HG03342 (cell line): Measurements from ENCODE around the gene OSBPL10.
"Not testable (repeated sequence)": the region's sequence is repeated elsewhere in the genome, so short reads cannot be mapped to it uniquely, and the experiment has no call there.

Experiments used
- ATAC-seq: cut with Tn5 transposase; IDR thresholded peaks from one replicate; pipeline ENCODE4 v1.9.1; 2021; ENCODE audit warnings: mild to moderate bottlenecking, moderate library complexity; ENCODE audit not compliant: unreplicated experiment

The OSBPL10 gene

DNA sequence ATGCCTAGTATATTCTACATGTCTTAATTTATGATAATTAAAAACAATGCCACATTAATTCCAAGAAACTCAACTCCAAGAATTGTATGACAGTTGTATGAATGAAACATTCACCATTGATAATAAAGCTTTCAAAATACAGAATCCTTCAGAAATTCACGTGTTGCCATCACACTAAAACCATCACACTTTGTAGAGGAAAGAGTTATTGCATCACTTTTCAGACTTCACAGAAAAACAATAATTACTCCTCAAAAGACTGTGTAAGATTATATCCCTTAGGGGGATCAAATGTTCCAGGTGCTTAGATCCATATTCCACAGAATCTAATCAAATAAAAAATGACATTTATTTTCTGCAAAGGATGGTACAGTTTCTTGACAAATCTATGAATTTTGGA, 85.0 kb downstream of the OSBPL10 start:
- no peak for ATAC-seq

DNA sequence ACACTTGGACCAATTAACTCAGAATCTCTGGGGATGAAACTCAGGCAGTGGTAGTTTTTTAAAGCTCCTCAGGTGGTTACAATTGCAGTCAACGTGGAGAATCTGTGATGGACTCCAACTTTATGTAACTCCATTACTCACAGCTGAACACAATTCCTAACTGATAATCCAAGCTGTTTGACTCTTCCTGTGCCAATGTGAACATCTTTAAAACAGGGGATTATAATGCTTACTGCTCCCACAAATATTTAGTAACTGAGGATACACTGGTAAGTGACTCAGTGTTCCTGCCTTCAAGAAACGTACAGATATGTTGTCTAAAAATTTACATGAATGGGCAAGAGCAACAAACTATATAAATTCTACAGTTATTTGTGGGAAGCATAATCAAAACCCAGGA, 85.6 kb downstream of the OSBPL10 start:
- ATAC-seq, result no peak

DNA sequence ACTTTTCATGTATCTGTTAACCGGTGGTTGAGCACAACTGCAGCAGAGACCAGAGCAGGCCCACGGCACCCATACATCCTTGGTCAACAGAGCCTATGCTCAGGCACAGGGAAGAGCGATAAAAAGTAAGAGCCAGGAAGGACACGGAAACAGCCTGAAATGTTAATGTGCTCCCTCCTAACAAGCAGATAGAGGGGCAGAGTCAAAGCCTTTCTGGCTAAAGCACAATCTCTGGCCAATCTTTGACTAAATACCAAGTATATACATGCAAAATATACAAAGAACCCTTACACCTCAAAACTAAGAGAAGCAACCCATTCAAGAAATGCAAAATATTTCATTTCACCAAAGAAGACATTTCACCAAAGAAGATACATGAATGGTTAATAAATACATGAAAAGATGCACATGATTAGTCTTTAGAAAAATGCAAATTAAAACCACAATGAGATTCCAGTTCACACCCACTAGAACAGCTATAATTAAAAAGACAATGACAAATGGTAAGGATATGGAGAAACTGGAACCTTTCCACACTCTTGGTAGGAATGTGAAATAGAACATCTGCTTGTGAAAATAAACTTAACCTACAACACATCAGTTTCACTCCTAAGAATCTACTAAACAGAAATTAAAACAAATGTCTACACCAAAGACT, 88.0 kb downstream of the OSBPL10 start:
- ATAC-seq, result no peak

DNA sequence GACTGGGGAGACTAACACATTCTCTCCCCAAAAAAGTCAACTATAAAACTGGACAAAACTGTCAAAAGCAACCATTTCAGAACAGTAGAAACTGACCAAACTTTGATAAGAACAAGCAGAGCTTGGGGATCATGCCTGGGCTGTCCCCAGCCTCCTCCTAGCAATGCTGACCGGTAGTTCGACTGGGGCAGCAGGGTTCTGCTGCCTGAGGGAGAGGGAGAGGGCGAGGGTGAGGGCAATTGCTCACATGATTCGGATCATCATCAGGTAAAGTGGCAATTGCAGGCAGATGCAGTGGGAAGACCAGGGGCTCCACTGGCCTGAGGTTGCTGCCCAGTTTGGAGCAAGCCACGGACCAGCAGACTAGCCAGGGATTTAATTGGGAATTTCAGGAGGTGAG, 88.6 kb downstream of the OSBPL10 start:
- ATAC-seq, result no peak

DNA sequence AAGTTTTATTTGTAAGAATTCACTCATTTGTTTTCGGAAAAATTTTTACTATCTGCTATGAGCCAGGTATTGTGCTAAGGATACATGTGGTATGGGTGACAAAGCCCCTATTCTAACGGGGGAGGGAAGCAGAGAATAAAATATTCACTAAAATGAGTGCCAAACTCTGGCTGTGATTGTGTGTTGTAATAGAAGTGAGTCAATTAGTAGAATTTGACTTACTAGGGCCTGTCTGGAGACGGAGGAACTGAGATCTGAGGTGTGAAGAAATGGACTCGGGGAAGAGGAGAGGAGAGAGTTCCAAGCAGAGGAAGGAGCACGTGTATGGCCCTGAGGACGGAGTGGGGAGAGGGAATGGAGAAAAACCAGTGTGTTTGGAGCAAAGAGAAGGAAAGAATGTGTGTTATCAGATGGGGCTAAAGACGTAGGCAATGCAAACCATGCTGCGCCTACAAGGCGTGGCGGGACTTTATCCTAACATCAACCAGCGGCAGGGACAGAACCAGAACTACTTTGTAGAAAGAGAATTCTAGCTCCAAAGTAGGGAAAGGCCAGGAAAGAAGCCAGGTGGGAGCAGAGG, 89.1 kb downstream of the OSBPL10 start:
- ATAC-seq, result no peak

DNA sequence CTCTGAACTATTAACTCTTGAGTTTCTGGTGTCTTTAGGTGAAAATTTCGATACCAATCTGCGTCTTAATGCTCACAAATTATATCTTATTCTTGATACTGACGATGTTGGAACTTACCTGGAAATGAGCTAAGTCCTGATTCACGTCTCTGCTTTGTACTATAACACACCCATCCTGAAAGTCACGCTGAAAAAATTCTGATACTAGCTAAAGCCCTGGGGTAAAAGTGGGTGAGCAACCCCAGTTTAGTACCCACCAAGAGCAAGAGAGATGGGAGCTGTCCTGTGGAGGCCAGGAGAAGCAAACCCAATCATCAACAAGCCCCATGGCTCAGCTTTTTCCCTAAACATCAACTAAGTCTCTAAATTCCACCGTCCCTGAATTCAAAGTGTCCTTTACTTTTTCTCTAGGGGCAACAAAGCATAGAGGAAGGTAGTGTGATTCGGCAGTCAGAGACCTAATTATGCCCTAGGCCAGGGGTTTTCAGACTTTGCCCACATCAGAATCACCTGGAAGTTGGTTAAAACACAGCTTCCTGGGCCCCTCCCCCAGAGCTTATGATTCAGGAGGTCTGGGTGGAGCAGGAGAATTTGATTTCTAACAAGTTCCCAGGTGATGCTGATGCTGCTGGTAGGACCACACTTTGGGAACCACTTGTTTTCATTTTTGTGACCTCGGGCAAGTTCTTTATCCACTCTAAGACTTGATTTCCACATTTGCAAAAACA, 90.2 kb downstream of the OSBPL10 start:
- ATAC-seq, result no peak

DNA sequence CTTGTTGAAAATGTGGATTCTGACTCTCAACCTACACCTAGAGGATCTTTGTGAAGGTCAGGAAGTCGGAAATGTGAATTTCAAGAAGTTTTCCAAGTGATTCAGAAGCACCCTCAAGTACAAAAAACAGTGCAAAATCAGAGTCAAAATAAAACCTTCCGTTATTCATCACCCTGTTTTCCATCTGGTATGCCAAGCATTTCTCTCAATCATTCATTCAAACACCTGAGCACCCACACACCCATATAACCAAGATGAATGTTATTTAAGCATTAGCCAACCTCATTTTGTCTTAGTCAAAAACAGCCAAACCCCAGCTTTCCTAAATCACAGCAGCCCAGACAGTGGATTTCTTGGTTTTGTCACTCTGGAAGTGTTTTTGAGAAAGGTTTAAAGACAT, 91.1 kb downstream of the OSBPL10 start:
- ATAC-seq, result no peak

DNA sequence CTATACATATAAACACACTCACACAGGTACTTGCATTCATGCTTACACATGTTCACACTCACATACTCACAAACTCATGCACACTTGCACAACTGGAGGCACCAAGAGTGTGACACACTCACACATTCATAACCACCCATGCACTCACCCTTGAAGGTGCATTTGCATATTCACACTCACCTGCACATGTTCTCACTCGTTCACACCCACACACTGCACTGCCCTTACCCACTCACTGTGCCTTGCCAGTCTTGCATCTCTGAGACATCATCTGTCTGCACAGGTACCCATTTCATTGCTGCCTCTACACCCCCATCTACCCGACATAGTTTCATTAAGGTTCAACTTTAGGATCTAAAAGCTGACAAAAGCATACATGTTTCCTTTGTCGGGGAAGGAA, 95.8 kb downstream of the OSBPL10 start:
- ATAC-seq, result no peak

DNA sequence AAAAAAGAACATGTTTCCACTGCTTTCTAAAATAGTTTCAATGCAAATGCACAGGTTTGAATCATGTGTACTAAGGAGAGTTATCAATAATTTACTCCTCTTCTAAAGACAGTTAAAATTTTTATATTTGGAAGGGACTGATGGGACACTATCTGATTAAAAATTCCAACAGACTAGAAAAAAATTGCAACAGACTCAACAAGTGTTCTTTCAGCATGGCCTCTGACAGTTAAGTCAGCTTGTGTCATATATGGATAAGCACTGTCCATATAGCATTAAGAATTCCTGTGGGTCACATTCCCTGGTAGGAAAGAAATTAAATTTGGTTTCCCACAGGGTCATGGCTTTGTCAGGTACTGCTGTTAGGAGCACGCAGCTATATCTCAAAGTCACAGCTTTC, 96.8 kb downstream of the OSBPL10 start:
- ATAC-seq, result no peak

DNA sequence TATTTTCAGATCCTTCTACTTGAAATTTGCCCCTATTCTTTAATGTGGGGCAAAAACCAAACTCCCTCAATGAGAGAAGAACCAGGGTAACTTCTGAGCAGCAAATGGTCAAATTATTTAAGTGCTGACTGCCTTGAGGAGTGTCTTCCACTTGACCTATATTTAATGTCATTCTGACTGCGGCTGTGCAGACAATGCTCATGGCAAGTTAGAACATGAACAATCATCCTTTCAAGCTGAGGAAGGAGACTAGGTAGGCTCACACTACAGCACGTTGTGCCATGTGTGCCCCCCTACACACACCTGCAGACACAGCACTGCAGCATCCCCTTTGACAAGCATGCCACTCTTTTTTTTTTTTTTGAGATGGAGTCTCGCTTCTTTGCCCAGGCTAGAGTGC, 98.2 kb downstream of the OSBPL10 start:
- no peak for ATAC-seq

DNA sequence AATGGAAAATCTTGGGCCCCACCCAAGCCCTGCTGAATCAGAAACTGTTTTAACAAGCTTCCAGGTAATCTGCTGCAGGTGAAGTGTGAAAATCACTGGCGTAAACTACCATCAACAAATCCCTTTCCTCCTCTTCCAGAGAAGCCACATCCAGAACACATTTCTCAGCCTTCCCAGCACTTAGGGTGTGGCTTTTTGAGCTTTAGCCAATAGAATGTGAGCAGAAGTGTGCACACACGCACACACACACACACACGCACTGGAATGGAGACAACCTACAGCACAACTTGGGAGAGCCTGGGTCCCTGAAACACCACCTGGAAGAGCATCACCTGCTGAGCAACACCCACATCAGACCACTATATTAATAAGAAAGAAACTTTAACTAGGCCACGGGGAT, 98.6 kb downstream of the OSBPL10 start:
- no peak for ATAC-seq

DNA sequence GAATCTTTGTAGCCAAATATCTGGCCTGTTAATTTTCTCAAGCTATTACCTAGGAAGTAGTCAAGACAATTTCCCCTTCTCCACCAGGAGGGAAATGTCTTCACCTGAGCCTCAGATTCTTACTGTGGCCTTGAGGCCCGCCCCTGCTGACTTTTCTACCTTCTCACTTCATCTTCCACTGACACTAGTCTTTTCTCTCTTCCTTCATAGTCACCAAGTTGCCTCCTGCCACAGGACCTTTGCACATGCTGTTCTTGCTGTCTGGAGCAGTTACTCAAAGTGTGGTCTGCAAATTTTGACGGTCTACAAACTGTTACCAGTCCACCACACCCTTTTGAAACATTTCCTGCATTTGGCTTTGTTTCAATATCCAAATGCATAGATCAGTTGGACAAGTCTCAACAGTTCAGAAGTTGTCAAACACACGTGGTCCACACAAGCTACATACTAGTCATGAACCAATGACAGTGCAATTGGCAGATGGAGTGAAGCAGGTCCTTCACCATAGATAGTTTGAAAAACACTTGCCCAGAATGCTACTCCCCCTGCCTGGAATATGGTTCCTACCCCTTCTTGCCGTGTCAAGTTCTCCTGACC, 100.5 kb downstream of the OSBPL10 start:
- no peak for ATAC-seq

DNA sequence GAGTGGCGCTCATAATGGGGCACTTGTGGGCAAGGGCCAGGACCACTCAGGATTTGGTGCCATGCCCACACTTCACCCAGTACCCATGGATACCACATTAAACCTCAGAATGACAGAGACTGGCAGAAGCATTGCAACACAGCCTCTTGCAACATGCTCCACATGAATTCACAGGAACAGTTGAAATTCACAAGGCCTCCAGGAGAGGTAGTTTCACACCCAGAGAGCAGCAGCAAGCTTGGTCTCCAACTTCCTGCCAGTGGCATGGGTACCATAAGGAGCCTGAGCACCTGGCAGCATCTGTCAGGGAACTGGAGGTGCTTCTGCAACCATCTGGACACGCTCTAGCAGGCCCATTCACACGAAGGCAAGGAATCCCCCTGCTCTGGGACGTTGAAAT, 101.0 kb downstream of the OSBPL10 start:
- no peak for ATAC-seq

DNA sequence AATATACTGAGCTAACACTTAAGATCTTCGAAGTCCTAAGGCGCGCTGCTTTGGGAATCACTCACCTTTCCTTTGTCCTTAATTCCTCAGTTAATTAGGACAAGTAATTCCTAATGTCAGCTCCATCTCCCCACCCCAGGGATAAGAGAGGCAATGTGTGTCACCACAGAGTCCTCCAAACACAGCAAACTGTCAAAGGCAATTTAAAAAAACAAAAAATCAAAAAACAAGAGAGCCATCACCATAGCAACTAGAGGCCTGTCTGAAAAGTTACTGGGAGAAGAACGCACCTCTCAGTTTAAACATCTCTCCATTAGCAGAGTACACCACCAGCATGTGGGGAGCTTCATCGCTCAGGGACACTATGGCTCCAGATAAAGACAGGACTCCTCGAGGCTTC, 101.7 kb downstream of the OSBPL10 start:
- no peak for ATAC-seq

DNA sequence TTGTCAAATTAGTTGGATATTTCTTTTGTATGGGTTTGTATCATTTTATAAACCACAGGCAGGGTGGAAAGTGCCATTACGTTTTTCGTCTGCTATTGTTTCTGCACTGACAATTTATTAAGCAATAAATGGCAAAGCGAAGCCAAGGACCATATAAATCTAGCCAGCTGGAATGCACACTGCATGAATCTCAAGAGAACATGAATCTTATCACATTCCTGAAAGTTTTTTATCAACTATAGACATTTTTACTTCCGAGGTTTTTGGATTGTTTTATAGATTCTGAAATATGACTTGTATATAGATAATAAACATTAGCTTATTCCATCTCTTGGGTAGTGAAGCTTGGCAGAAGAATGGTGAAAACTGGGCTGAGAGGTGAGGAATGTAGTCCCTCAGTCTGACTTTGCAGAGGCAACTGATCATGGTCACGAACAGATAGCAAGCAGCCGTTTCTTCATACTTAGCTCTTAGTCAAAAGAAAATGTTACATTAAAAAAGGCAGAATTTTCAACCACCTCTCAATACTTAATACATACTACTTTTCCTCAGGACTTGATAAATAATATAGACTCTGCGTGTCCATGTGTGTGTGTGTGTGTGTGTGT, 102.7 kb downstream of the OSBPL10 start:
- no peak for ATAC-seq

DNA sequence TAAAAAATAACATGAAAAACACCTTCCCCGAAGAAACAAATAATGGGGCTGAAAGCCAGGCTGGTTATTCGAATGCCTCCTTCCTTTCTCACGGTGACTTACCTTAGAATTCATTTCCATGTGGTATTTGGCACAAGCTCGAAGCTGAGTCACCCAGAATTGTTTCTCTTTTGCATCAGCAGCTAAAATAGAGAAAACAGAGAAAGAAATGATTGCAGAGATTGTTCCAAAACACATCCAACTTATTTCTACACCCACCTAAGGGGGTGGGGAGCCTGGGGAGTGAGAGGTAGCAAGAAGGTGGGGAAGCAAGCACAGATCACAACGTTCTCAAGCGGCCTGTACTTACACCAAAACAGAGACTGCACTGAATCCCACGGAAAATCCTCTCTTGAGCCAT, 104.7 kb downstream of the OSBPL10 start:
- no peak for ATAC-seq

DNA sequence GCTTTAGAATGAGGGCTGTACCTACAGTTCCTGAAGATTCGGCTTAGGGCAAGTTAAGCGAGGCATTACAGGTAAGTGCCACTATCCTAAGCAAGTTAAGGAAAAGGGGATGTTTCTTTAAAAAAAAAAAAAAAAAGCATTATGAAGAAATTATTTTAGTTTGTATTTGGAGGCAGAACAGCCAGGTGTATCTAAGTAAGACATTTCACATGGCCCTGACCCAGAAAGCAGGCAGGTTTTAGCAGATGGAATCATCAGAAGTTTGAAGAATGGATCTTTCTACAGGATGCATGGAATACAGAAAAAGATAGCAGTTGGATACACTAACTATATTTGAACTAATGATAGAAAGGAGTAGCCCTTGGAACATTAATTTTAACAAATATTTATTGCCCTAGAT, 105.6 kb downstream of the OSBPL10 start:
- ATAC-seq, result no peak

DNA sequence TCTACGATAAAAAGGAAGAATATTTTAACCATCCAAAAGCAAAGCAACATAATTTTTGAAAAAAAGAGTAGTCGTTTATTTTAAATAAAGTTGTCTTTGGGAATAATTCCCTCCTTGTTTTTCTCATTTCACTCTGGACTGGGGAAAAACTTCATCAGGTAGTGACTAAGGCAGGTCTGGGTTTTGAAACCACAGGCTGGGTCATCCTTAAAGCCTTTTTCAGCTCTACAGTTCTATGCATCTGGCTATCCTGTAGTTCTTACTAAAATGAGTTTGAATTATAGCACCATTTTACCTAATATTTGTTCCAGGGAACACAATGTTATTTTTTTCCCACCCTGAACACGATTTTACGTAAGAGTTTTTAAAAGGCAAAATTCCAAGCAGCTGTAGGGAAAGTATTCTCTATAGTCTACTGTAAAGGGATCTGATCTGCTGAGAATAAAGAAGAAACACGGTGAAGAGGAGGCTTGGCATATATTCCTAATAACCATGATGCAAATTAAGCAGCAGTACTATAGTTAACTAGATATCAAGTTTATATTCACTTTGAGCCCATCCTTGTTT, 107.7 kb downstream of the OSBPL10 start:
- no peak for ATAC-seq

DNA sequence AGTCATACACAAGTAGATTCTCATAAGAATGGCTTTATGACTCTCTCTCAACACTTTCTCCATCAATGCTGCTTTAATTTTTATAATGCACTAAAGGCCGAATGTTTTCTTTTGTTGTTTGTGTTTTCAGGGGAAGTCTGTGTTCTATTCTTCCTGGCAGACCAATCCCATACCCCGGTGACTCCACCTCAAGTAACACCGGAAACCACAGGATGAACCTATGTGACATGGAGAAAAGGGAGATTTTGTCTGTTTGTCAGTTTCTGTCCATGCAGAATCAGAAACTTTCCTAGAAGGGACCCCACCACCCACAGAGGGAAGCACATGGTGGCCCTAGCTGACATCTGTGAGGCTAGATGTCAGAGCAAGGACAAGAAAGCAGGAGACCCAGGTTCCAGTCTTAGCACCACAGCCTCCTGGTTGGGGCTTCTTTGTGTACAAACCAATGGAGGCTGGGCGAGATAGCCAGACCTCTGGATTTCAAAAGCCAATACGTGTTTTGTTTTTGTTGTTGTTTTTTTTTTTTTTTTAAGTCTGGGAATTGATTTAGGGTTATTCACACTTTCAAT, 109.0 kb downstream of the OSBPL10 start:
- no peak for ATAC-seq

DNA sequence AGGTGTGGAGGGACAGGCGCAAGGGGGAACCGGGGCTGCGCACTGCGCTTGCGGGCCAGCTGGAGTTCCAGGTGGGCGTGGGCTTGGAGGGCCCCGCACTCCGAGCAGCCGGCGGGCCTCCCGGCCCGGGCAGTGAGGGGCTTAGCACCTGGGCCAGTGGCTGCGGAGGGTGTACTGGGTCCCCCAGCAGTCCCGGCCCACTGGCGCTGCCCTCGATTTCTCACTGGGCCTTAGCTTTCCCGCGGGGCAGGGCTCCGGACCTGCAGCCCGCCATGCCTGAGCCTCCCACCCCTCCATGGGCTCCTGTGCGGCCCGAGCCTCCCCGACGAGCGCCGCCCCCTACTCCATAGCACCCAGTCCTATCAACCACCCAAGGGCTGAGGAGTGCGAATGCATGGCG, 111.0 kb downstream of the OSBPL10 start:
- not testable (repeated sequence) for ATAC-seq

DNA sequence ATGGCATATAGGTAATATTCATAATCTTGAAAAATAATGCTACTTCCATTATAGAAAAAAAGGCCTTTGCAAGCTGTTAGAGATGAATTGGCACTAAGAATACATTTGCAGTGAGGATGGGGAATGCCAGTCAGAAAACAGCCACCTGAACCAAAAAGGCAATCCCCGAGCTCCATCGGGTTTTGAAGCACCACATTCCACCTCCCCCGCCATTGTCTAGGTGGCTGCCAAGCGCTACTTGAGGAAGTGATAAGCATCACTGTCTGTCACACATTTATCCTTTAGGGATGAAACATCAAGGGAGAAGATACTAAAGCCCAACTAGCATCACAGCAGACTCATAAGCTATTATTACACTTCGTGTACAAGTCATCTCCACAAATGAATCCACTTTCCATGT, 112.8 kb downstream of the OSBPL10 start:
- ATAC-seq, result no peak
